Tibial artery (tissue), 4 donors: ENCODE results near the gene KCNS3.
A peak's percentile ranks its signal among the peaks of the same experiment; 100 is the strongest.

Source experiments
- DNase-seq, 2 donors: peaks; one replicate each; pipeline ENCODE4 v3.0.0-alpha.2; 2019
- H3K27ac ChIP-seq, 2 donors: fragments of 200-600 bp; sonication (generic) in 1 of 2; 1 replicate in 1 of 2; 2 replicates in 1 of 2; pipeline ENCODE4 v1.5.1; 2018 to 2019; ENCODE audit warnings: mild to moderate bottlenecking in 1 of 2
- H3K27me3 ChIP-seq, 2 donors: fragments of 200-600 bp; sonication (generic) in 1 of 2; one replicate each; pipeline versions ENCODE4 v1.5.1 to v1.6.0; 2016 to 2019
- H3K36me3 ChIP-seq, 3 donors: fragments of 200-600 bp; sonication (generic) in 2 of 3; one replicate each; pipeline ENCODE4 v1.5.1; 2016 to 2019; ENCODE audit warnings: mild to moderate bottlenecking in 2 of 3
- H3K4me1 ChIP-seq, 4 donors: fragments of 200-600 bp; sonication (generic) in 2 of 4; 1 replicate in 3 of 4; 2 replicates in 1 of 4; pipeline ENCODE4 v1.5.1; 2016 to 2019
- H3K4me3 ChIP-seq, 2 donors: fragments of 200-600 bp; sonication (generic) in 1 of 2; 1 replicate in 1 of 2; 2 replicates in 1 of 2; pipeline ENCODE4 v1.5.1; 2018 to 2019; ENCODE audit warnings: mild to moderate bottlenecking in 2 of 2
- H3K9me3 ChIP-seq, 3 donors: fragments of 200-600 bp; sonication (generic) in 1 of 3; one replicate each; pipeline ENCODE4 v1.5.1; 2016 to 2019
- intact Hi-C: fragments of 100-400 bp; cut with DNase I; formaldehyde crosslinking; loops from one replicate; pipeline ENCODE4 v1.15.0; 2023; ENCODE audit warnings: low total_unique reads
- TF ChIP-seq, protein P1 (sequence below), 2 experiments: fragments of 200-600 bp in 1 of 2; fragments of 450-650 bp in 1 of 2; IDR thresholded peaks; one replicate each; pipeline ENCODE4 v1.5.1; 2017 to 2019; ENCODE audit warnings: antibody characterized with exemption in 2 of 2, mild to moderate bottlenecking in 1 of 2, moderate library complexity in 1 of 2

KCNS3 gene

DNA sequence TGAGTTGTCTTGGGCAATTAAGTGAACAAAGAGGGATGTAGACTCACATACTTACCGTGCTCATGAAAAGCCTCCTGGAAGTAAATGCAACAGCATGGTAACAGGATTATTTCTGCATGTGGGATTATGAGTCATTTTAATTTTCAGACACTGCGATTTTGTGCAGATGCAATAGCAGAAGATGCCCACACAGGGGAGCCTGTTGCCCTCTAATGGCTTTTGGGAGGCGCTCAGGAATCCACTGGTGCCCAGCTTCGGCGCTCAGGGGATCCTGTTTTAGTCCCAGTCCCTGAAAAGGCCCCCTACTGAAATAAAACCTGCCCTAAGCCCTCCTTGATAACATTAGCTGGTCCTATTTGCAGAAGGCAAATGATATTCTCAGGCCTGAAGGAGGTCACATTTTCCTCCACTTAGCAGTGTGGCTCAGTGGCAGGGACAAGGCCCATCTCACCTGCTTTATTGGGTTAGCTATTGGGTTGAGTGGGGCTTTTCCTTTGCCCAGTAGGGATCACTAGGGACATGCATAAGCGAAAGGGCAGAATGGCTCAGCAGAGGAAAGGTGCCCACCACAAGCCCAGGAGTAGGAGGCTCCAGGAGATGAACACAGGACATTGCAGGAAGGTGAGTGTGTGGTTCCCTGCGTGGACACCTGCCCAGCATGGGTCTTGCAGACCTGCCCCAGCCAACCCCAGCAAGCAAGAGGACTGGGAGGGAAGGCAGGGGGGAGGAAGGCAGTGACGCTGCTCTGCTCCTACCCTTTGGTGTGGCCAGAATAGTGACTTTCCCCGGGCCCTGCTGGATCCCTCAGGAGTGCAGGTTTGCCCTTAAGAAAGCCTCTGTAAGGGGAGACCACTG, 26.5 kb upstream of the KCNS3 start:
- no peak overlapping the region for H3K27ac ChIP-seq
- H3K36me3 ChIP-seq, result no peaks in the 10 kb centered on the region
- H3K27me3 ChIP-seq, result peaks cover 0 to 2% of the 10 kb centered on the region in 2 donors
- intact Hi-C loops, result no loop called here
- peak in 1 of 2 donors; percentile 25 for DNase-seq
- no peak overlapping the region for H3K4me3 ChIP-seq
- H3K4me1 ChIP-seq, result no peaks in the 10 kb centered on the region
- TF ChIP-seq, protein P1, sequence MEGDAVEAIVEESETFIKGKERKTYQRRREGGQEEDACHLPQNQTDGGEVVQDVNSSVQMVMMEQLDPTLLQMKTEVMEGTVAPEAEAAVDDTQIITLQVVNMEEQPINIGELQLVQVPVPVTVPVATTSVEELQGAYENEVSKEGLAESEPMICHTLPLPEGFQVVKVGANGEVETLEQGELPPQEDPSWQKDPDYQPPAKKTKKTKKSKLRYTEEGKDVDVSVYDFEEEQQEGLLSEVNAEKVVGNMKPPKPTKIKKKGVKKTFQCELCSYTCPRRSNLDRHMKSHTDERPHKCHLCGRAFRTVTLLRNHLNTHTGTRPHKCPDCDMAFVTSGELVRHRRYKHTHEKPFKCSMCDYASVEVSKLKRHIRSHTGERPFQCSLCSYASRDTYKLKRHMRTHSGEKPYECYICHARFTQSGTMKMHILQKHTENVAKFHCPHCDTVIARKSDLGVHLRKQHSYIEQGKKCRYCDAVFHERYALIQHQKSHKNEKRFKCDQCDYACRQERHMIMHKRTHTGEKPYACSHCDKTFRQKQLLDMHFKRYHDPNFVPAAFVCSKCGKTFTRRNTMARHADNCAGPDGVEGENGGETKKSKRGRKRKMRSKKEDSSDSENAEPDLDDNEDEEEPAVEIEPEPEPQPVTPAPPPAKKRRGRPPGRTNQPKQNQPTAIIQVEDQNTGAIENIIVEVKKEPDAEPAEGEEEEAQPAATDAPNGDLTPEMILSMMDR (IDR thresholded peaks at IDR 0.05), result peak; percentile 83 to 87
- H3K9me3 ChIP-seq, result no peaks in the 10 kb centered on the region

DNA sequence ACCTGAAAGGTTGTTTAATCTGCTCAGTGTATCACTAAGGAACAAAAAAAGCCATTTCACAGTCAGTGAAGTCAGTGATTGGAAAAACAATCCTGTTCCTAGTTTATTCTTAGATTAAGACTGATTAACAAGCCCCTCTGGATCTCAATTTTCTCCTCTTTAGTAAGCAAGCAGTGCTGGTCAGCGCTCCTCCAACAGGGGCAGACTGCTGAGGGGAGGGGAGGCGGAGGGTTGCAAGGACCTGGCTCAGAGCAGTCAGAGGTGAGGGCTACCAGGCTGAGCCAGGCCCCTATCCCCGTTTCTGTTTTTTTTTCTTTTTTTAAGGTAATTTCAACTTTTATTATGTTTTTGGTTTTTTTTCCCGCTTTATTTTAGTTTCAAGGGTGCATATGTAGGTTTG, 24.7 kb upstream of the KCNS3 start:
- Histone ChIP-seq H3K4me1 (no peaks in the 10 kb centered on the region), H3K27ac (no peak overlapping the region), H3K36me3 (no peaks in the 10 kb centered on the region), H3K27me3 (peaks cover 0 to 7% of the 10 kb centered on the region in 2 donors), H3K4me3 (no peak overlapping the region), H3K9me3 (no peaks in the 10 kb centered on the region)
- intact Hi-C loops, result no loop called here
- TF ChIP-seq, protein P1 (IDR thresholded peaks at IDR 0.05), result no peak
- DNase-seq, result no peak

DNA sequence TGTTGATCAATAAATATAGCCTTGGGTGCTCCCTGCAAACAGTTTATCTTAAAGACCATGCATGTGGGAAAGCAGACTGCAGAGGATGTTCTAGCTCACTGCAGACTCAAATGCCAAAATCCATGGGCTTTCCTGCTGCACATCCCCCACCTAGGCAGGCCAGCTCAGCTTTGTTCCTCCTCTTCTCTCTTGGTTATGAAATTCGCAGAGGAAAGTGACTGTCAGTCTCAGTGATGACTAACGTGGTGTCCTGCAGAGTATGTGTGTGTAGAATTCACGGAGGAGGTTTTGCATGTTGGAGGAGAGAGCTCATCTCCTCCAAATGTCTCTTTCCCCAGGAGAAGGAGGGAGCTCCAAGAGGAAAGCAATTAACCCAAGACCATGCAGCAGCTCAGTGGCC, 21.4 kb upstream of the KCNS3 start:
- peaks cover 0 to 8% of the 10 kb centered on the region in 2 donors for H3K27me3 ChIP-seq
- TF ChIP-seq, protein P1 (IDR thresholded peaks at IDR 0.05), result no peak
- DNase-seq, result no peak

DNA sequence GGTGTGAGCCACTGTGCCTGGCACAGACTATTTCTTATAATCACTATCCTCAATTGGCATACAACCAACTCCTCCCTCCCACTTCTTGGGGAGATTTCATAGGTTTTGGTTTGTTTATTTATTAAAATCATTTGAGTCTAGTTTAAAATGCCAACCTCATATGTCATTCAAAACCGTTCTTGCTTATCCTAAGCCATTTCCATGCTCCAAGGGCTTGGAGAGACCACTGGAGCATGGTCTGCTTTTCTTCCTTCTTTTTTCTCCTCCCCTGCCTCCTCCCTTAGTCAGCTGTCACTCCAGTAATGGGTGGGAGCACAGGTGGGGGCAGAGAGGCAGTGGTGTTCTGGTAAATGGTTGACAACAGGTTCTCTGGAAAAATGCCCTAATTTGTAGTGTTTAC, 20.4 kb upstream of the KCNS3 start:
- no peak overlapping the region for H3K4me3 ChIP-seq
- peaks cover 0 to 8% of the 10 kb centered on the region in 2 donors for H3K27me3 ChIP-seq
- H3K27ac ChIP-seq, result no peak overlapping the region
- no peak for DNase-seq
- intact Hi-C loops, result no loop called here
- TF ChIP-seq, protein P1 (IDR thresholded peaks at IDR 0.05), result no peak
- no peaks in the 10 kb centered on the region for H3K36me3 ChIP-seq
- no peaks in the 10 kb centered on the region for H3K4me1 ChIP-seq
- H3K9me3 ChIP-seq, result no peaks in the 10 kb centered on the region

More for the DNA sequence above, 21.4 kb upstream of the KCNS3 start:
- Histone ChIP-seq H3K4me1 (no peaks in the 10 kb centered on the region), H3K4me3 (no peak overlapping the region), H3K27ac (no peak overlapping the region), H3K36me3 (no peaks in the 10 kb centered on the region), H3K9me3 (no peaks in the 10 kb centered on the region)
- intact Hi-C loops, result no loop called here

DNA sequence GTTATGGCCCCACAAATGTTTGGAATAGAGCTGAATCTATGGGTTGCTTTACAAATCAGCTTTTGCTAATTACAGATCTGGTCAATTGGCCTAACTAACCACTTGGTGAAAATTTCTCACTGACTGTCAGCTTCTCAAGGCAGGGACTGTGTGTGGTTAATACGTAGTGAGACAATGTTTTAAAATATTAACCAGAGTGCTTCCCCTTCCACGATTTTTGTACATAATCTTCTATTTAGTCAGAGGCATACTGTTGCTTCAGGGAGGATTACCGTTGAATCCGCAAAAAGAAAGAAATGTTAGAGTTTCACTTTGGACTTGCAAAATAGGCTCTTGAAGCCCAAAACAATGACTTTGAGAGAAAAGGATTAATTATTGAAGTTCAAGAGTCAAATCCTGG, 14.9 kb upstream of the KCNS3 start:
- no peaks in the 10 kb centered on the region for H3K36me3 ChIP-seq
- TF ChIP-seq, protein P1 (IDR thresholded peaks at IDR 0.05), result no peak
- peaks cover 0 to 3% of the 10 kb centered on the region in 2 donors for H3K27me3 ChIP-seq
- H3K4me3 ChIP-seq, result no peak overlapping the region
- H3K27ac ChIP-seq, result no peak overlapping the region
- intact Hi-C loops, result loop anchor here (2.0 kb wide), 1 partner anchor 23 kb away; no protein-coding TSS in a partner anchor
- H3K4me1 ChIP-seq, result no peaks in the 10 kb centered on the region
- no peak for DNase-seq
- H3K9me3 ChIP-seq, result no peaks in the 10 kb centered on the region
